DOHH2 (cell line): ENCODE measurements around the gene RNF148.

Source experiments
- CTCF ChIP-seq: fragments of 200-600 bp; sonication (generic); IDR thresholded peaks from one replicate; pipeline ENCODE4 v1.5.1; 2014; ENCODE audit warnings: antibody characterized with exemption, mild to moderate bottlenecking, low read depth, low read length; ENCODE audit not compliant: poor library complexity, severe bottlenecking
- EZH2phosphoT487 ChIP-seq: fragments of 200-600 bp; sonication (generic); IDR thresholded peaks from 2 replicates; pipeline ENCODE4 v1.6.1; 2017; ENCODE audit warnings: borderline replicate concordance, mild to moderate bottlenecking, antibody characterized with exemption, low read length, moderate library complexity, mixed read lengths

- TF ChIP-seq CTCF (no peak), EZH2phosphoT487 (no peak)
These were observed 16.3 kb downstream of the RNF148 start for GRCh38 chr7:122686360-122686878.
